Stimulated activated CD4-positive, alpha-beta T cell treated with anti-CD3 and anti-CD28 coated beads, Interleukin-2, amount 100 ng/mL, for 4 hours (primary cell): Measurements from ENCODE around the gene TNS2.
"Not testable (repeated sequence)": the region's sequence is repeated elsewhere in the genome, so short reads cannot be mapped to it uniquely, and the experiment has no call there.

Source experiments
- DNase-seq: peaks from one replicate; pipeline ENCODE4 v3.0.0-alpha.2; 2020; ENCODE audit warnings: low read depth

The TNS2 gene, protein sequence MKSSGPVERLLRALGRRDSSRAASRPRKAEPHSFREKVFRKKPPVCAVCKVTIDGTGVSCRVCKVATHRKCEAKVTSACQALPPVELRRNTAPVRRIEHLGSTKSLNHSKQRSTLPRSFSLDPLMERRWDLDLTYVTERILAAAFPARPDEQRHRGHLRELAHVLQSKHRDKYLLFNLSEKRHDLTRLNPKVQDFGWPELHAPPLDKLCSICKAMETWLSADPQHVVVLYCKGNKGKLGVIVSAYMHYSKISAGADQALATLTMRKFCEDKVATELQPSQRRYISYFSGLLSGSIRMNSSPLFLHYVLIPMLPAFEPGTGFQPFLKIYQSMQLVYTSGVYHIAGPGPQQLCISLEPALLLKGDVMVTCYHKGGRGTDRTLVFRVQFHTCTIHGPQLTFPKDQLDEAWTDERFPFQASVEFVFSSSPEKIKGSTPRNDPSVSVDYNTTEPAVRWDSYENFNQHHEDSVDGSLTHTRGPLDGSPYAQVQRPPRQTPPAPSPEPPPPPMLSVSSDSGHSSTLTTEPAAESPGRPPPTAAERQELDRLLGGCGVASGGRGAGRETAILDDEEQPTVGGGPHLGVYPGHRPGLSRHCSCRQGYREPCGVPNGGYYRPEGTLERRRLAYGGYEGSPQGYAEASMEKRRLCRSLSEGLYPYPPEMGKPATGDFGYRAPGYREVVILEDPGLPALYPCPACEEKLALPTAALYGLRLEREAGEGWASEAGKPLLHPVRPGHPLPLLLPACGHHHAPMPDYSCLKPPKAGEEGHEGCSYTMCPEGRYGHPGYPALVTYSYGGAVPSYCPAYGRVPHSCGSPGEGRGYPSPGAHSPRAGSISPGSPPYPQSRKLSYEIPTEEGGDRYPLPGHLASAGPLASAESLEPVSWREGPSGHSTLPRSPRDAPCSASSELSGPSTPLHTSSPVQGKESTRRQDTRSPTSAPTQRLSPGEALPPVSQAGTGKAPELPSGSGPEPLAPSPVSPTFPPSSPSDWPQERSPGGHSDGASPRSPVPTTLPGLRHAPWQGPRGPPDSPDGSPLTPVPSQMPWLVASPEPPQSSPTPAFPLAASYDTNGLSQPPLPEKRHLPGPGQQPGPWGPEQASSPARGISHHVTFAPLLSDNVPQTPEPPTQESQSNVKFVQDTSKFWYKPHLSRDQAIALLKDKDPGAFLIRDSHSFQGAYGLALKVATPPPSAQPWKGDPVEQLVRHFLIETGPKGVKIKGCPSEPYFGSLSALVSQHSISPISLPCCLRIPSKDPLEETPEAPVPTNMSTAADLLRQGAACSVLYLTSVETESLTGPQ (N-terminal part only)

DNA sequence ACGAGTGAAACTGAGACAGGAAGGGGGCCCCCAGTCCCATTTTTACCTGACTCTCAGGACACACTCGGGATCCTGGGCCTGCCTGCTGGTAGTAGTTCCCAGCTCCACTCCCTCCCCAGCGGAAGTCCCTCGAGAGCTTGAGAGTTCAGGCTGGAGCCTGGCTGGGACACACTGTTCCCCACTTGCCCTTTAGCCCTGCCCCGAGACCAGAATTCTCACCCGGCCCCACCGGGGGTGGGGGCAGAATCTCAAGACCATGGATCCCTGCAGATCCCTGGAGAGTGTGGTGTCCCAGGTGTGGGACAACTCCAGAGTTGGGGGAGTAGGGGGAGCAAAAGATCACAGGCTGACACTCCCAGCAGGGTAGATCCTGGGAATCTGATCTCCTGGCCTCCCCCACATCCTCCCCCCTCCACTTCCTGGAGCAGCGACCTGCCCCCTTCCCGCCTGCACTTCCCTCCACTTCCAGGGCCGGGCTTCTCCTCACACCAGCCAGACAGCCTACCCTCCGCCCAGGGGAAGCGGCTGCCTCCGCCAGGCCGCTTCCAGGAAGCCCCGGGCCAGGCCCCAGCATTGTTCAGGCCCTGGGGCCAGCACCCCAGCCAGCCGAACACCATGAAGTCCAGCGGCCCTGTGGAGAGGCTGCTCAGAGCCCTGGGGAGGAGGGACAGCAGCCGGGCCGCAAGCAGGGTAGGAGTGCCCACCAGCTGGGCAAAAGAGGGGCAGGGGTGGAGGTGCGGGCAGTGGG, at the start of gene TNS2:
Gene TNS2, plus strand, starts transcription at position 495 of the 748 bp plus-strand sequence. Its CDS starts 121 bp downstream, at position 616.
- DNase-seq: no peak

DNA sequence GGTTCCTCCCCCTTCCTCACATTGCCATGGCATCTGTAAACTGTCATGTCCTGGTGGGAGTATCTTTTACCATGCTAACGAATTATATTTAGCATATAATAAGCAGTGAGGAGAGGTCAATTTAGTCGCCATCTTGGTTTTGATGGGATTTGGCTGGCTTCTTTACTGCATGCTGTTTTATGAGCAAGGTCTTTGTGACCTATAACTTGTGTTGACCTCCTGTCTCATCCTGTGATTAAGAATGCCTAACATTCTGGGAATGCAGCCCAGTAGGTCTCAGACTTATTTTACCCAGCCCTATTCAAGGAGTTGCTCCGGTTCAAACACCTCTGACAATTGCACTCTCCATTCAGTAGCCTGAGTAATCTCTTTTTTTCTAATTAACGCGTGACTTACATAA, 45.7 kb upstream of the TNS2 start:
- DNase-seq: no peak

DNA sequence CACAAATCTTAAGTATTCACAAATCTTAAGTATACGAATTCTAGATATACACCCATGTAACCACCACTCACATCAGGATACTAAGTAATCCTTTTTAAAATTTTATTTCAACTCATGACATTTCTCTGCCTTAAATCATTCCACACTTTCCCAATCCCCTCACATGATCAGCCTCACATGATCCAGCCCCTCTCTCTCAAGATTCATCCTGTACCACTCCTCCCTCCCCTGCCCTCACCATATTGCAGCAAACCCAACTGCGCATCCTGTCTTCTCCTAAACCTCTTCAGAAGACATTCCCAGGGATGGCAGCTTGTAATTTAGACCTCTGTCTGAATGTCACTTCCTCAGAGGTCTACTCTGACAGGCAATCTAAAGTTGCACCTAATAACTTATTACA, 45.3 kb upstream of the TNS2 start:
- no peak for DNase-seq

DNA sequence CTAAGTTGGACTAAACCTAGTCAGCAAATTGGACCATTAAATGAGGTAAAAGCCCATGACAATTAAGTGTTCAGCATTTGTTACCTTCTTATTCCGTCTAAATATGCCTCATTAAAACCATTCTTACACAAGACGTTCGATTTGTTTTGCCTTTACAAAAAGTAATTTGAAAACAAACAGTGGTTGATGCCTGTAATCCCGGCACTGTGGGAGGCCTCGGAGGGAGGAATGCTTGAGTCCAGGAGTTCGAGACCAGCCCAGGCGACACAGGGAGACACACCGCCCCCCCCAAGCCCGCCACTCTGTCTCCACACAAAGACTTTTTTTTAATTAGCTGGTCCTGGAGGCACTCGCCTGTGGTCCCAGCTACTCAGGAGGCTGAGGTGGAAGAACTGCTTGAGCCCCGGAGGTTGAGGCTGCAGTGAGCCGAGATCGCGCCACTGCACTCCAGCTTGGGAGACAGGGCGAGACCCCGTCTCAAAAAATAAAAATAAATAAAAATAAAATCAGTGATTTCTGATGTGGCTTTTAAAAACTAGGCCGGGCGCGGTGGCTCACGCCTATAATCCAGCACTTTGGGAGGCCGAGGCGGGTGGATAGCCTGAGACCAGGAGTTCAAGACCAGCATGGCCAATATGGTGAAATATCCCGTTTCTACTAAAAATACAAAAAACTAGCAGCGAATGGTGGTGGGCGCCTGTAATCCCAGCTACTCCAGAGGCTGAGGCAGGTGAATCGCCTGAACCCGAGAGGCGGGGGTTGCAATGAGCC, 44.5 kb upstream of the TNS2 start:
- DNase-seq: no peak

DNA sequence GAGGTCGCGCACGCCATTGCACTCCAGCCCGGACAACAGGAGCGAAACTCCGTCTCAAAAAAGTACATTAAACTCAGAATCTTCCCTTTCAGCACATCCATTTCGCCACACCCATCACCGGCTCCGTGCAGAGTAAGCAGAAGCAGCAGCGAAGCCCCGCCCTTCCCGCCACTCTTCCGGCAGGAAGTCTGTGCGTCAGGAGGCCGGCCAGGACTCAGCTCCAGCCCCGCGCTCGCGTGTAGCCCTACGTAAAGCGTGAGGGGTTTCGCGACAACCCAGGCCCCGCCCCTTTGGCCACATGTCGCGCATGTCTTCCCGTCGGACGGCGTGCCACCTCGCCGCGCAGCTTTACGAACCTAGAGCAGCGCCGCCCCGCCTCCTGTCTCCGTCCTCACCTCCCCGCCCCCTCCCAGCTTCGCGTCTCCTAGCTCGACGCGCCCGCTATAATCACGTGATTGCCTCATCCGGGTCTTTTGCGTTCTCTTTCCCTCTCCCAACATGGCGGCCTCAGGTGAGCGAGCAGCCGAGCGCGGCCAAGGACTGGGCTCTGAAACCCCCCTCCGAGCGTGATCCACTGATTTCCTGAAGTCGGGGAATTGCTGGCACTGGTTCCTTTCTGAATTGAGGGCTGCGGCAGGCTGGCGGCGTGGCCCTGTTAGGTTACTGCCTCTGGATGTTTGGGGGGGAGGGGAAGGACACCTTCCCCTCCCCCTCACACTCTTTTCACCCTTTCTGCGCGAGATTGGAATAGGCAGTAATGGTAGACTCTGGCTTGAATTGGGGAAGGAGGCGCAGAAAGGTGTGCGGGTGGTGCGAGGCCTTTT, 43.7 kb upstream of the TNS2 start, which contains the start of gene EIF4B:
Gene EIF4B, plus strand, starts transcription at position 471 of the 824 bp plus-strand sequence. Its CDS starts 28 bp downstream, at position 499.
- DNase-seq: peak; percentile 100

DNA sequence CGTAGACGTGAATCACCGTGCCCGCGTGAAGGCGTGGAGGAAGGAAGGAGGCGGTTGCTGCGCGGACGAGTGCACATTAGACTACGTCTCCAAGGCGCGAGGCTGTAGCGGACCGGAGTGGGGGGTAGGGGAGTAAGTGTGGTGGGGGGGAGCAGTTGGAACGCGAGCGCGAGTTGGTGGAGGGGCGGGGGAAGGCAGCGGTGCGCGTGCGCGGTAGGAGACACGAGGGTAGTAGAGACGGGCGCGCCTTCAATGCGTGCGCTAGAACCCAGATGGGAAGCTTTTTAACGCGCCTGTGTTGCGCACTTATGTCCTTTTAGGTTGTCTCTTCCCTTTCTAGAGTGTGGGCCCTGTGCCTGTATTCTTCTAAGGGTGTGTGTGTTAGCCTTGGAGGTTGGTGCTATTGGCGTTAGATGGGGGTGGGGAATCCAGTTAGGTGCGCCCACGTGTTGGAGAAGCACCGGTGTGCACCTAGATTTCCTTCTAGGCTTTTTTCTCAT, 43.0 kb upstream of the TNS2 start:
- DNase-seq: peak; percentile 77

DNA sequence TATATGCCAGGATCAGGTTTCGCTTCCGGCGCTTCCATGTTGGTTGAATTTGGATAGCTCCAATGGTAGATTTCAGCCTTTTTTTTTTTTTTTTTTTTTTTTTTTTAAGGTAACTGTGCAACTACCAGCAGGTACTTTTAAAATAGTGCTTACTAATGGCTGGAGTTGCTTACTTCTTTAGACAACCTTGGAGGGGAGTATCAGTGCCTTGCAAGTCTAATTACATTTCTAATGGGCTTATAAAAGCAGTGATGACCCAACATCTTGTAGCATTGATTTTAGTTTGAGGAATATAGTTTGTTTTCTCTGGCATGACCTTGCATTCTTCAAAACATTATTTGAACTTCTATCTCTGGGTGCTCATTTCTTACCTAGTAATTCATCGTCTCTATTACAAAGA, 42.5 kb upstream of the TNS2 start:
- no peak for DNase-seq

DNA sequence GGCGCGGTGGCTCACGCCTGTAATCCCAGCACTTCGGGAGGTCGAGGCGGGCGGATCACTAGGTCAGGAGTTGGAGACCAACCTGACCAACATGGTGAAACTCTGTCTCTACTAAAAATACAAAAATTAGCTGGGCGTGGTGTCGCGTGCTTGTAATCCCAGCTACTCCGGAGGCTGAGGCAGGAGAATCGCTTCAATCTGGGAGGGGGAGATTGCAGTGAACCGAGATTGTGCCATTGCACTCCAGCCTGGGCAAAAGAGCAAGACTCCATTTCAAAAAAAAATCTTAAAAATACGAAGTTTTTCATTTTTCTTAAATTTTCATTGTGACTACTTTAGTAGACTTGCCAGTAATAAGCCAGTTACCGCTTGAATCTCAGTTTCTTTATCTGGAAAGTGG, 41.1 kb upstream of the TNS2 start:
- DNase-seq: not testable (repeated sequence)

DNA sequence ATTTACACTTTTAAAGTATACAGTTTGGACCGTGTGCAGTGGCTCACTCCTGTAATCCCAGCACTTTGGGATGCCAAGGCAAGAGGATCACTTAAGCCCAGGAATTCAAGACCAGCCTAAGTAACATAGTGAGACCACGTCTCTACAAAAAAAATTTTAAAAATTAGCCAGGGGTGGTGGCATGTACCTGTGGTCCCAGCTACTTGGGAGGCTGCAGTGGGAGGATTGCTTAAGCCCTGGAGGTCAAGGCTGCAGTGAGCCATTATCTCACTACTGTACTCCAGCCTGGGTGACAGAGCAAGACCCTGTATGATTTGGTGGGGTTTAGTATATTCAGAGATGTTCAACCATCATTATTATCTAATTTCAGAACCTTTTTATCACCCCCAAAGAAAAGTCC, 38.9 kb upstream of the TNS2 start:
- DNase-seq: no peak

DNA sequence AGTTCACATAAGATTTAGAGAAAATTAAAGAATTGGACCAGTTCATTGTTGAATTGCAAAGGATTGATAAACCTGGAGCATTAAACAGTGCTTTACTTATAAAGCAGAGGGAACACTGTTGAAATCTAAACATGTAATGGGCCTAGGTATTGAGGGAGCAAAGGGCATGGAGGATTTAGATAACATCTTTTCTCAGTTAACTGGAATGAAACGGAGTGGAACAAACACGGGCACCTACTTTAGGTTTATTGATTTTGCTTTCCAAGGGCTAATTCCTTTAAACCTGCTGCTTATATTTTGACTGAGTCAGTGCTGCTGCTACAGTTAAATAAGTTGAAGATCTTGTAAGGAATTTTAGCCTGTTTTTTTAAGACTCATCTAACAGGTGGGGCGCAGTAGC, 38.0 kb upstream of the TNS2 start:
- no peak for DNase-seq

DNA sequence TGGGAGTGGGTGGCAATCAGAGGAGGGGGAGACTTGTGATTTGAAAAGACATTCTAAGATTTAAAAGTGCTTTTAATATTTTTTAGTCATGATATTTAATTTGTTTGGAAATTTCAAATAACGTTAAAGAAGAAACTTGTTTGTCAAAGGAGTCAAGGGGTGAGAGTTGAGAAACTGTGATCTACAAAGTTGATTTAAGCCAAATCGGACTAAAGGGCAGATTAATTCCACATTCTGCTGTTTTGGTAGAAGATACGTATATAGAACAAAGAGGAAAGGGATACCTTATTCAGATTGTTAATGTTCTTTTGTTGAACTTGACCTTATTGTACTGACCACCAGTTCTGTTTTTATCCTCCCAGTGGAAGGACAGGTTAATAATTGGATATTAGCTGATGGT, 36.9 kb upstream of the TNS2 start:
- DNase-seq: no peak

DNA sequence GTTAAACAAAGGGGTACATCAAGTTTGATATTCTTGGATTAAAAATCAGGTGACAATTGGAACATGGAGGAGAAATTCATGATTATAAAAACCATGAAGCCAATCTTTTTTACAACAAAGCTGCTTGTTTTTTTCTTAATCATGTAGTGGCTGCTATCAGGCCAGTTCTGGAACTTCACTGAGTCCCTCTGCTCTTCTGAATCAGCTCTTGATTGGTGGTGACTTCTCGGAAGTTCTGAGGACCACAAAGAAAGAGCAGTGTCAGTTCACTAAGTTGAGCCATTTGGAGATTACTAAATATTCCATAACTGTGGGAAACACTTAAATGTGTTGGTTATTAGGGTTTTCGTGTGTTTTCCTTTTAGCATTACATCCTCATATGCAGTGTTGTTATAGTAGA, 35.2 kb upstream of the TNS2 start:
- DNase-seq: no peak

DNA sequence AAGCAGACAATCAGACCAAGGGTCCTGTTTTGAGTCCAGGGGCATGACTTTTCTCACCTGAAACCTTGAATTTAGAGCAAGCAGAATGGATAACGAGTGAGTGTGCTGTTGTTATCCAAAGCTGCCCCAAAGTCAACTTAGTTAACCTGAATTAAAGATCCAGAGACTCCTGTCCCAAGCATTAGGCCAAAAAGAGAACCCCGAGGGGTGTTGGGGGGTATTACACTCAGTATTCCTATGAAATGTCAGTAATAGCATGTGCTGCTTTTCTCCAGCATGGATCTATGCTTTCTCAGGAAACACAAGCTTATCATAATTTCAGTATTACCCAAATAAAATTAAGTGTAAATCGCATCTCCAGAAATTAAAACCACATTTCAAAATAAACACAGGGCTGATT, 24.6 kb upstream of the TNS2 start:
- no peak for DNase-seq

DNA sequence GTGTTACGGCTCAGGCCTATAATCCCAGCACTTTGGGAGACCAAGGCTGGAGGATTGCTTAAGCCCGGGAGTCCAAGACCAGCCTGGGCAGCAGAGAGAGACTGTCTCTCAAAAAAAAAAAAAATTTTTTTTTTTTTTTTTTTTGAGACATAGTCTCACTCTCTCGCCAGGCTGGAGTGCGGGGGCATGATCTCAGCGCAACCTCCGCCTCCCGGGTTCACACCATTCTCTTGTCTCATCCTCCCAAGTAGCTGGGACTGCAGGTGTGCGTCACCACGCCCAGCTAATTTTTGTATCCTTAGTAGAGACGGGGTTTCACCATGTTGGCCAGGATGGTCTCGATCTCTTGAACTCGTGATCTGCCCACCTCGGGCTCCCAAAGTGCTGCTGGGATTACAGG, 22.9 kb upstream of the TNS2 start:
- not testable (repeated sequence) for DNase-seq

DNA sequence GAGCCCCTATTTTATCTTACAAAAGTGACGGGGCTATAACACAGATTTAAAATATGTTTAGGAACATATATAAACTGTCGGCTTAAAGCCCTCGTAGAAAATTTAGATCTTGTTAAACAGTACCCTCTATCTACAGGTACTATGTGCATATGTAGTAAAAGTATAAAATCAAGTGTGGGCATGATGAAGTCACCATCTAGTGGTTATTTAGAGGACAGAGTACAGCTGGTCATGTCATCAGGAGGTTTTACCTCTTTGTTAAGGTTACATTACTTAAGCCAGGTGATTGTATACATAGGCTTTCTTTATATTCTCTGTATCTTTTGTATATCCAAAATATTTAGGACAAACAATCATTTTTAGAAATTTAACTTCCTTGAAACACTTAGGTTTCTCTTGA, 18.2 kb upstream of the TNS2 start:
- no peak for DNase-seq

DNA sequence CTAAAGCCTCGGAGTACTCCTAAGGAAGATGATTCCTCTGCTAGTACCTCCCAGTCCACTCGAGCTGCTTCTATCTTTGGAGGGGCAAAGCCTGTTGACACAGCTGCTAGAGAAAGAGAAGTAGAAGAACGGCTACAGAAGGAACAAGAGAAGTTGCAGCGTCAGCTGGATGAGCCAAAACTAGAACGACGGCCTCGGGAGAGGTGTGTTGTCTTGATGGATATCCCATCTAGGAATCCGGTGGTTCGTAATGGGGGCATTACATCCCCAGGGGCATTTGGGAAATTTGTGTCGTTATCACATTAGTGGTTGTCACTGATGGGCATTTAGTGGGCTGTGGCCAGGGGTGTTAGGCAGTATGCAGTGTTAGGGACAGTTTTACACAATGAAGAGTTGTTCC, 16.0 kb upstream of the TNS2 start:
- not testable (repeated sequence) for DNase-seq

DNA sequence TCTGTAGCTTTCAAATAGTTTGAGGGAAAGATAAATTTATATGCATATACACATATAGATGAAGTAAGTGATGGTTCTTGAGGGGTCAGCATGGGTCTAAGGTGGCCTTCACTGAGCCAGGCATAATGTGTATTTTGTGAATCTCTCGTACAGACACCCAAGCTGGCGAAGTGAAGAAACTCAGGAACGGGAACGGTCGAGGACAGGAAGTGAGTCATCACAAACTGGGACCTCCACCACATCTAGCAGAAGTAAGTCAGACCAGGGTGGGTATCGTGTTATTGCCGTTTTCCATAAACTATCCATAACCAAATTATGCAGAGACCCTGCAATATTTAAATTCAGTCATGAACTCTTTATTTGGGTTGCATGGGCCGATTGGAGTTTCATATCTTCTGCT, 15.4 kb upstream of the TNS2 start:
- DNase-seq: no peak

DNA sequence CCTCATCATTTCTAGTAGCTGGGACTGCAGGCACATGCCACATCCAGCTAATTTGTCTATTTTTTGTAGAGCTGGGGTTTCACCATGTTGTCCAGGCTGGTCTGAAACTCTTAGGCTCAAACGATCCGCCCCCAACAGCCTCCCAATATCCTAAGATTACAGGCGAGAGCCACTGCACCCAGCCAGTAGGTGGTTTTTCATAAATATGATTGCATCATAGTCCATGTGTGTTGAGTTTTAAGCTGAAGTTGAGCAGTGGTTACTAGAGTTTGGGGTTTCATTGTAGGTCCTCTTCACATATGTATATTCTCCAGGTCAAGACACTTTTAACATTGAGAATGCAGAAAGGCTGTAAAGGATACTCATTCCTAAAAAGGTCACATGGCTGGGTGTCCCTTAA, 13.1 kb upstream of the TNS2 start:
- DNase-seq: no peak

DNA sequence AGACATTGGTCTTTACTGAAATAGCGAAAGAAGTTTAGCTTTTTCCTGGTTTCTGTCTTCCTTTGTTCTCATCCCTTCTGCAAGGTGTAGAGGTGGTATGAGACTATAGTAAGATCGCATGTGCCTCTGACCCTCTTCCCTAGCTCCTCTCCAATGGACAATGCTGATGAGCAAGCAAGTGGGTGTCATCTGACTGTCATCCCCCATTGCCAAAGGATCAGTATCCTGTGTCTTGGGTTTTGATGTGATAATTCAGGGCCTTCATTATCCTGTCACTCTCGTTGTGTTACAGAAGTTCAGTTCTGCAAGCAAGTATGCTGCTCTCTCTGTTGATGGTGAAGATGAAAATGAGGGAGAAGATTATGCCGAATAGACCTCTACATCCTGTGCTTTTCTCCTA, 10.0 kb upstream of the TNS2 start:
- DNase-seq: no peak
